GM12864 (cell line): ENCODE results near the gene NEDD1.

ENCODE experiments used
- DNase-seq: peaks from one replicate; pipeline ENCODE4 v3.0.0-alpha.2; 2011; ENCODE audit warnings: low read depth
- H3K4me3 ChIP-seq: 2 replicates; pipeline ENCODE4 v1.5.1; 2011; ENCODE audit warnings: mild to moderate bottlenecking, low read depth, low read length, control low read depth
- TF ChIP-seq, protein P1 (sequence below): IDR thresholded peaks from 2 replicates; pipeline ENCODE4 v1.5.1; 2011; ENCODE audit warnings: low read depth, mild to moderate bottlenecking, moderate library complexity, low read length, control low read depth, inconsistent platforms; ENCODE audit errors: missing control alignments

The NEDD1 gene

GRCh38 chr12:96897421-96897820 lies 9.6 kb upstream of the NEDD1 start:
- no peak overlapping the region for H3K4me3 ChIP-seq
- no peak for DNase-seq
- TF ChIP-seq, protein P1, sequence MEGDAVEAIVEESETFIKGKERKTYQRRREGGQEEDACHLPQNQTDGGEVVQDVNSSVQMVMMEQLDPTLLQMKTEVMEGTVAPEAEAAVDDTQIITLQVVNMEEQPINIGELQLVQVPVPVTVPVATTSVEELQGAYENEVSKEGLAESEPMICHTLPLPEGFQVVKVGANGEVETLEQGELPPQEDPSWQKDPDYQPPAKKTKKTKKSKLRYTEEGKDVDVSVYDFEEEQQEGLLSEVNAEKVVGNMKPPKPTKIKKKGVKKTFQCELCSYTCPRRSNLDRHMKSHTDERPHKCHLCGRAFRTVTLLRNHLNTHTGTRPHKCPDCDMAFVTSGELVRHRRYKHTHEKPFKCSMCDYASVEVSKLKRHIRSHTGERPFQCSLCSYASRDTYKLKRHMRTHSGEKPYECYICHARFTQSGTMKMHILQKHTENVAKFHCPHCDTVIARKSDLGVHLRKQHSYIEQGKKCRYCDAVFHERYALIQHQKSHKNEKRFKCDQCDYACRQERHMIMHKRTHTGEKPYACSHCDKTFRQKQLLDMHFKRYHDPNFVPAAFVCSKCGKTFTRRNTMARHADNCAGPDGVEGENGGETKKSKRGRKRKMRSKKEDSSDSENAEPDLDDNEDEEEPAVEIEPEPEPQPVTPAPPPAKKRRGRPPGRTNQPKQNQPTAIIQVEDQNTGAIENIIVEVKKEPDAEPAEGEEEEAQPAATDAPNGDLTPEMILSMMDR, result no peak

GRCh38 chr12:96901175-96901574 lies 5.9 kb upstream of the NEDD1 start:
- DNase-seq, result no peak
- no peak overlapping the region for H3K4me3 ChIP-seq
- TF ChIP-seq, protein P1, result no peak

- DNase-seq, result no peak
- H3K4me3 ChIP-seq, result no peak overlapping the region
- TF ChIP-seq, protein P1, result peak; percentile 36
Observed at GRCh38 chr12:96902076-96902475, 5.0 kb upstream of the NEDD1 start.

- TF ChIP-seq, protein P1, result no peak
- DNase-seq, result no peak
- peak overlapping the region; percentile 83 for H3K4me3 ChIP-seq
Observed at GRCh38 chr12:96906498-96906848, 584 bp upstream of the NEDD1 start.

GRCh38 chr12:96907671-96908422 lies 790 bp downstream of the NEDD1 start:
- H3K4me3 ChIP-seq, result peak overlapping the region; percentile 83
- TF ChIP-seq, protein P1, result no peak
- DNase-seq, result no peak

DNA sequence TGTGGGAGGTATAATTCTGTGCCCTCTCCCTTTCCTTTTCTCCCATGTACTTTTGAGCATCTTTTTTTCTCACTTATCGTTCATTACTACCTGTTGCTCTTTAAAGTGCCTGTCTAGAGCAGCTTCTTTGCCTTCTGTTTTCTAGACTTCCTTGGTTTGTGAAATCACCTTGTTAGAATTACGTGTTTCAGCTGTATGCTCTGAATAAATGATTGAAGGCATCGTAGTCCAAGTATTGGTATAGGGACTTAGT lies 1.3 kb downstream of the NEDD1 start:
- no peak for DNase-seq
- TF ChIP-seq, protein P1, result no peak
- peak overlapping the region; percentile 83 for H3K4me3 ChIP-seq

- H3K4me3 ChIP-seq, result no peak overlapping the region
- TF ChIP-seq, protein P1, result no peak
- no peak for DNase-seq
Observed at GRCh38 chr12:96912261-96912660, 5.2 kb downstream of the NEDD1 start.
